ENCODE measurements around the gene GBGT1.
A peak's percentile ranks its signal among the peaks of the same experiment; 100 is the strongest.

Gene GBGT1

GRCh38 chr9:133143639-133144141 lies 20.0 kb downstream of the GBGT1 start:
- DNase-seq (ENCODE audit: low spot score) = no peak

- no peak for DNase-seq (ENCODE audit: low spot score)
Observed at GRCh38 chr9:133142684-133143622, 20.8 kb downstream of the GBGT1 start.

- DNase-seq (ENCODE audit: low spot score) = no peak
Observed at GRCh38 chr9:133141833-133142595, 21.7 kb downstream of the GBGT1 start.

- DNase-seq (ENCODE audit: low spot score) = no peak
Observed at GRCh38 chr9:133140606-133141005, 23.1 kb downstream of the GBGT1 start.

GRCh38 chr9:133140174-133140505 lies 23.6 kb downstream of the GBGT1 start:
- DNase-seq (ENCODE audit: low spot score) = no peak

- no peak for DNase-seq (ENCODE audit: low spot score)
Observed at GRCh38 chr9:133139246-133140173, 24.2 kb downstream of the GBGT1 start.

GRCh38 chr9:133137451-133138231 lies 26.1 kb downstream of the GBGT1 start:
- DNase-seq (ENCODE audit: low spot score) = no peak

- DNase-seq (ENCODE audit: low spot score) = peak; percentile 88
Observed at GRCh38 chr9:133135146-133135745, 28.5 kb downstream of the GBGT1 start.

- DNase-seq (ENCODE audit: low spot score) = no peak
Observed at GRCh38 chr9:133134388-133135145, 29.1 kb downstream of the GBGT1 start.

GRCh38 chr9:133133681-133134387 lies 29.9 kb downstream of the GBGT1 start:
- peak; percentile 99 for DNase-seq (ENCODE audit: low spot score)

- no peak for DNase-seq (ENCODE audit: low spot score)
Observed at GRCh38 chr9:133132174-133132573, 31.5 kb downstream of the GBGT1 start.

- no peak for DNase-seq (ENCODE audit: low spot score)
Observed at GRCh38 chr9:133131506-133131905, 32.2 kb downstream of the GBGT1 start.

GRCh38 chr9:133130685-133131244 lies 32.9 kb downstream of the GBGT1 start:
- no peak for DNase-seq (ENCODE audit: low spot score)

GRCh38 chr9:133129001-133129795 lies 34.5 kb downstream of the GBGT1 start:
- no peak for DNase-seq (ENCODE audit: low spot score)

GRCh38 chr9:133128152-133128551 lies 35.6 kb downstream of the GBGT1 start:
- DNase-seq (ENCODE audit: low spot score) = no peak

- no peak for DNase-seq (ENCODE audit: low spot score)
Observed at GRCh38 chr9:133127340-133127981, 36.3 kb downstream of the GBGT1 start.

- DNase-seq (ENCODE audit: low spot score) = no peak
Observed at GRCh38 chr9:133126697-133127339, 36.9 kb downstream of the GBGT1 start.

Data from AG08395 (cell line).